ENCODE measurements around the gene CEP170.
"Not testable (repeated sequence)": the region's sequence is repeated elsewhere in the genome, so short reads cannot be mapped to it uniquely, and the experiment has no call there.

The CEP170 gene

GRCh38 chr1:243236604-243237252 is 18.4 kb downstream of the CEP170 start:
- no peak for DNase-seq (ENCODE audit: low read depth in 2 of 3, low spot score in 1 of 3)

GRCh38 chr1:243234978-243235647 is 20.0 kb downstream of the CEP170 start:
- no peak for DNase-seq (ENCODE audit: low read depth in 2 of 3, low spot score in 1 of 3)

DNA sequence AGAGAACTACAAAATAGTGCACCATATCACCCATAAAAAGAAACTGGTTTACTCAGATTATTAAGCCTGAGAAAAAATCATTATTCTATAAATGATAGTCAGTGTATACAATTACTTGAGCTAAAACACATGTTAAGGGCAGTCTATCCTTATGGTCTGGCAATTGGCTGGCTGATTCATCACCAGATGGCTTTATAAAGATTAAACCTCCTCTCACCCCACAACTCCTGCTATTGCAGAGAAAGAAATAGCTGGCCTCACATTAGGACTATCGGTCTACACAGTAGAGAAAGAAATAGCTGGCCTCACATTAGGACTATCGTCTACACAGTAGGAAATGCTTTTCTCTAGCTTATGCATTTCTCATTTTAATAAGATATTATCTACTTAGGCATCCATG is 21.2 kb downstream of the CEP170 start:
- no peak for DNase-seq (ENCODE audit: low read depth in 2 of 3, low spot score in 1 of 3)

DNA sequence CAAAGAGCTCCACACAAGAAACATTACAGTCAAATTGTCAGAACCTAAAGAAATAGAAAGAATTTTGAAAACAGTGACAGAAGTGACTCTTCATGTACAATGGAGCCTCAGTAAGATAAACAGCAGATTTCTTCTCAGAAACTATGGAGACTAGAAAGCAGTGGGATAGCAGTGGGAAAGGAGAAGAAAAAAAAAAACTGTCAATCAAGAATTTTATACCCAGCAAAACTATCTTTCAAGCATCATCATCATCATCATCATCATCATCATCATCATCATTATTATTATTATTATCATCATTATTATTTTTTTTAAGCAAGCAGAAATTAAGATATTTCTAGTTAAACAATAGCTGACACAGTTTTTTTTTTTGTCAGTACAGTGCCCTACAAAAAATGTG is 24.2 kb downstream of the CEP170 start:
- DNase-seq (ENCODE audit: low read depth in 2 of 3, low spot score in 1 of 3): no peak

DNA sequence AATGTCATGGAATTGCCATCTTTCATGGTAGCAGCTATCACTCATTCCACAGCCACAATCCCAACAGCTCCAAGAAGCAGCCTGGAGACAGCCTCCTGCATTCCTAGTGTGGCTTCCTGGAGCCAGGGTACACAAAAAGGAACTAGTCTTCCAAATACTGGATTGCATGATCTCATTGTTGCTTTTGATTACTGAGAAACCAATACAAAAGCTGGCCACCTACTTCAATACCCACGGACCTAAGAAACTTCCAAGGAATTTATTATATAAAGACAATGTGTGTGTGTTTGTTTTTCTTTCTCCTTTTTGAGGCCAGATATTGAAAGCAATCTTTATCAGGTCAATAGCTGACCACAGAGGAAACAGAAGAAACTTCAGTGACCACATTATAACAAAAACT is 25.6 kb downstream of the CEP170 start:
- no peak for DNase-seq (ENCODE audit: low read depth in 2 of 3, low spot score in 1 of 3)

GRCh38 chr1:243227622-243228021 is 27.5 kb downstream of the CEP170 start:
- no peak for DNase-seq (ENCODE audit: low read depth in 2 of 3, low spot score in 1 of 3)

DNA sequence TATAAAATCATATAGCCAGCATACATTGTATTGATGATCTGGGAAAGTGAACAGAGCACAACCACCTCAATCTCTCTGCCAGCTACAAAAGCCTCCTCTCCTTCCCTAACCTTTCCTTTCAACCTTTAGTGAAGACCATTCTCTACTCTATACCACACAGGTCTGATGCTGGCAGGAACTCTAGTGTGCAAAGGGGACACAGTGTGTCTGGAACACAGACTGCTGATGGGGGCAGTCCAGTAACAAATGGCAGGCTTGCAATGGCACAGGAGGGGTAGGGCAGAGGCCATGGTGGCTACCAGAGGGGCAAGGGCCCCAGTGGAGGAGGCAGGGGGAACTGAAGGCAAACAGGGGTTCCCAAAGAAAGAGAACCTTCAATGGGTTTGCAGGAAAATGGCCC is 37.0 kb downstream of the CEP170 start:
- DNase-seq (ENCODE audit: low read depth in 2 of 3, low spot score in 1 of 3): no peak

DNA sequence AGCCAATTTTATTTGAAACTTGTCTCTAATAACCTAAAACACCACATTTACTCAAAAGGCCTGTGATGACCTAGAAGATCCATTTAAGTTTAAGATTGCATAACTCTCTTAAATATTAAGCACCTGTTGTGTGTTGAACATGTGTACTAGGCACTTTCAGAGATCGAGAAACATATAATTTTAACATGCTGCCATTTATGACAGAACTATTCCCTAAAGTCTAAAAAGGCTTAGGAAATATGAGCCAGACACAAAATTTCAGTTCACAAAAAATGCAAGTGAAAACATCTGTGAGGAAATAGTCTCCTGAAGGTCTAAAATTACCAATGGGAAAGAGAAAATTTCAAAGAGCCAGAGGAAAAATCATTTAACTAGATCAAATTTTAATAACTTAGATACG is 37.7 kb downstream of the CEP170 start:
- DNase-seq (ENCODE audit: low read depth in 2 of 3, low spot score in 1 of 3): no peak

DNA sequence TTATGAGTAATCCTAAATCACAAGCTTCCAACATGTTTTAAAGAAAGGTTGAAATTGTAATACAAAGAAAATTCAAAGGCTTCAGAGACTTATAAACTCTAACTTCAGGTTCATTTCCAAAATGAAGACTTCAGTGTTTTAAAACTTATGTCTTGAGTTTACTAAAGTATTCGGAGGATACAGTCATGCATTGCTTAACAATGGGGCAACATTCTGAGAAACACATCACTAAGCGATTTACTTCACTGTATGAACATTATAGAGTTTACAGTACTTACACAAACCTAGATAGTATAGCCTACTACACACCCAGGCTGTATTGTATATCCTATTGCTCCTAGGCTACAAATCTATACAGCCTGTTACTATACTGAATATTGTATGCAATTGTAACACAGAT is 38.3 kb downstream of the CEP170 start:
- no peak for DNase-seq (ENCODE audit: low read depth in 2 of 3, low spot score in 1 of 3)

- DNase-seq (ENCODE audit: low read depth in 2 of 3, low spot score in 1 of 3): not testable (repeated sequence)
Observed at GRCh38 chr1:243215276-243215875, 39.7 kb downstream of the CEP170 start.

DNA sequence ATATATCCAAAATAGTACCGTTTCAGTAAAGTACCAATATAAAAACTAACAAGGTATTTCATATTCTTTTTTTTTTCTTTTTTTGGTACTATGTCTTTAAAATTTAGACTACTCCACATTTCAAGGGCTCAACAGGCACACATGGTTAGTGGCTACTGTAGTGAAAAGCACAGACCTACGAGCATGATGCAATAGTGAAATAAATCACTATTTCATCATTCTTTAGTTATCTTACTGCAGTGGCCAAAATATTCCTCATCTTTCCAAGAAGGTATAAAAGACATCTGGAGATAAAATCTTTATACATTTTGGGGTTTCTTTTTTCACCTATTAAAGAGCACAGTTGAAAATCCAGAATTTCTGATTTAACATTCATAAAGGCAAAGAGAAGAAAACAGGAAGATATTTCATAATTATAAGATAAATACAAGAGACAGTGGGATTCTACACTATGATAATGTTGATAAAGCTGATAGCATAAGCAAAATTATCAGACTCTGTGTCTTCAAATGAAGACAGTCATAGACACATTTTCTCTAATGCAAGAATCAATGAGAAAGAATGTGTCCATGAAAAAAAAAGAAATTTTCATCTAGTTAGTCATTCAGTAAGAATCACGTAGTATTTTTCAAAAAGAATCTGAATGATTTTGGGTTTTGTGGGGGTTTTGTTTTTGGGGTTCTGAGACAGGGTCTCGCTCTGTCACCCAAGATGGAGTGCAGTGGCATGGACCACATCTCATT is 41.9 kb downstream of the CEP170 start:
- DNase-seq (ENCODE audit: low read depth in 2 of 3, low spot score in 1 of 3): no peak

DNA sequence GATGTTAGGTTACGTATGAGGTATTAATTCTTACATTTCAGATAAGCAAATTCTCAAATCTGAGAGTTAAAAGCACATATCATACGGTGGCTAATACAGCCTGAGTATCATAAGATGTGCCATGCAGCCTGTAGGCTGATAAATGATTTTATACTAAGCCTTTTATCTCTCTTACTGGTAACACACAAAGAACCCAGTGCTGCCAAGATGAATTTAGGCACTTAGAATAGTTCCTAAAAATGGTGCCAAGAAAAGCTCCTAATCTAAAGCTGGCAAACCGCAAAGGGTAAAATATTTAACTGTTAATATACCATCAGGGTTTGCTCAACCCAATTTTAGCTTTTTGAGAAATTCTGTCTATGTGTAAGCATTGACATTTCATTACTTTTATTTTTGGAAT is 43.1 kb downstream of the CEP170 start:
- DNase-seq (ENCODE audit: low read depth in 2 of 3, low spot score in 1 of 3): not testable (repeated sequence)

GRCh38 chr1:243205026-243205501 is 50.0 kb downstream of the CEP170 start:
- not testable (repeated sequence) for DNase-seq (ENCODE audit: low read depth in 2 of 3, low spot score in 1 of 3)

- not testable (repeated sequence) for DNase-seq (ENCODE audit: low read depth in 2 of 3, low spot score in 1 of 3)
Observed at GRCh38 chr1:243204336-243204735, 50.7 kb downstream of the CEP170 start.

DNA sequence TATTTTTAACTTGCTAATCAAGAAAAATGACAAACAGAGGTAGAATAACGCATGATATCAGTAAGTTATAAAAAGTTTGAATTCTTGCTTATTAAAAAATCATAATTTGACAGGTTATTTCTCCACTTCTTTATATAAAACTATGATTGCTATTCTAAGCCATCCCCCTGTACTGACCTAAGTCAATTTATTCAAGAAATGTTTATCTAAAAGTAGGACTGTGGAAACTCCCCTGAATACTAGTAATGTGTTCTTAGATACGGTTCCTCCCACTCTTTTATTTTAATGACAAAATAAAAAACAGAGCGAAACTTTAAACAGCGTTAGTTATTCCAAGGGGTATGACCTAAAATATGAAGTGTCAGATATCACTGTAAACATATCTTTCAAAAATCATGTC is 51.9 kb downstream of the CEP170 start:
- not testable (repeated sequence) for DNase-seq (ENCODE audit: low read depth in 2 of 3, low spot score in 1 of 3)

DNA sequence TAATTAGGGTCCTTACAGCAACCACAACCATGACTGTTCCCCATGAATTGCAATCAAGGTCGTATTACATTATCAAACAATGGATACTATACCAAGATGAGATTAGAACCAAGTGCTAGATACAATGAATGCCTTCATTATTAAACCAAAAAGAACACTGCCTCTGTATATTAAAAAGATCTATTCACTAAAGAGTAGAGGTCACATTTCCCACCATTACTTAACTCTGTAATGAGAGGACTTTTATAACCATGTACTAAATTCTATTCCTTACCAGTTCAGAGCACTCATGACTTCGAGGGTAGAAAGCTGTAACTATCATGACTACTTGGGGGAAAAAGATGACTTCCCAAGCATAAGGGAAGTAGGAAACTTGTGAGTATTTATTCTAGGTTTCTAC is 53.8 kb downstream of the CEP170 start:
- DNase-seq (ENCODE audit: low read depth in 2 of 3, low spot score in 1 of 3): not testable (repeated sequence)

DNA sequence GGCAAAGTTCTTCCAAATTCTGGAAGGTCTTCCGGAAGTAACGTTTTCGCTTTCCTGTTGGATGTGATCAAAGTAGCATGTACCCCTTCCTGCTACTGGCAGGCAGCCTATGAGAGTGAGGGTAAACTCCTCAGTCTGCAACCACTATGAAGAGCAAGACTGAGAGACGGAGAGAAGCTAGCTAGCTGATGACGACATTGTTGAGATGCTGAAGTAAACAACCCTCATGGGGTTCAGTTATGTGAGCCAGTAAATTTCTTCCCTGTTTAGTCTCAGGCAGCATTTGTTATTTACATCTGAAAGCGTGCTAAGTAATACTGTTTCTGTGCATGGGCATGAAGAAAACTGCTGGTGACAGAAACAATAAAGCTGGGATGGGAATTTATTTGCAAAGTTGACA is 57.6 kb downstream of the CEP170 start:
- not testable (repeated sequence) for DNase-seq (ENCODE audit: low read depth in 2 of 3, low spot score in 1 of 3)

DNA sequence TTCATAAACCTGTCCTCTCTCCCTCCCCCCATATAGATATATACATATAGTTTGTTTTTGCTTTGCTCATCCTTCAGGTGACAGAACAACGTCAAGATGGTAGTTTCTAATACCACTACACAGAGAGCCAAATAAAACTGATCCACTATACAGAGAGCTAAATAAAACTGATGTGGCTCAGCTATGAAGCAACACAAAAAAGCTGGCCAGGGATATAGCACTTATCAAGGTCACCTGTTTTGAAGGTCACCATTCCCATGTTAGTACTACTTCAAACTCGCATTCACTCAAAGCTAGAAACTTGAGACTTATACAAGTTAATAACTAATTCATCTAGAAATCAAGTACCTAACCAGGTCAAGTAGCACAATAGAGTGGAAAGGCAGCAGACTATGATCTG is 61.8 kb downstream of the CEP170 start:
- DNase-seq (ENCODE audit: low read depth in 2 of 3, low spot score in 1 of 3): not testable (repeated sequence)

GRCh38 chr1:243186201-243186995 is 68.7 kb downstream of the CEP170 start:
- not testable (repeated sequence) for DNase-seq (ENCODE audit: low read depth in 2 of 3, low spot score in 1 of 3)

- DNase-seq (ENCODE audit: low read depth in 2 of 3, low spot score in 1 of 3): not testable (repeated sequence)
Observed at GRCh38 chr1:243184787-243185186, 70.3 kb downstream of the CEP170 start.

GRCh38 chr1:243183661-243184060 is 71.4 kb downstream of the CEP170 start:
- not testable (repeated sequence) for DNase-seq (ENCODE audit: low read depth in 2 of 3, low spot score in 1 of 3)

Data from stimulated activated CD4-positive, alpha-beta T cell treated with anti-CD3 and anti-CD28 coated beads, Interleukin-12 subunit alpha, Interleukin-12 subunit beta, amount 100 ng/mL, for 48 hours (primary cell).